HG03460 (cell line): ENCODE measurements around the gene HMGN1.

Experiments used
- ATAC-seq: cut with Tn5 transposase; IDR thresholded peaks from one replicate; pipeline ENCODE4 v1.9.1; 2021; ENCODE audit not compliant: unreplicated experiment

HMGN1 gene

DNA sequence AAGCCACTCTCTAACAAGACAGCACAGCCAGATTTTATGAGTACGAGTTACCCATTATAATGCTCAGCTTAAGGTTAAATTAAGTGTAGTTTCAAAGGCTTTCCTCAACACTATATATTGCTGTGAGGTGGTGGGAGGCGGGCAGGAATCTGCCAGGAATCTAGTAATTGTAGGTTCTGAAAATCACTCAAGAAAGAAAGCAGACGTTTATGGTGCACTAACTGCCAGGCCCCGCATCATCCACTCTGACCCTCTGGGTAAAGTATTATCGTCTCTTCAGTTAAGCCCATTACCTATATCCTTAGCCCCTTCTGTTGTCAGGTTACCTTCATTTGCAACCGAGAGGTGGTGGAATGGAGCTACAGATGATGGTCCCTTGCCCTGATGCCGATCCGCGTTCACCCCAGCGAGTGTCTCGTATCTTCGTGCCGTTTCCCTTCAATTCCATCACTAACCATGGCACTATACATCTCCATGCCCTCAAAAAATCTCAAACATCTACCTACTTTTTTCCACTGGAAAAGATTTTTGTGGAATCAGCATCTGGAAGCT, 12.4 kb downstream of the HMGN1 start:
- no peak for ATAC-seq

DNA sequence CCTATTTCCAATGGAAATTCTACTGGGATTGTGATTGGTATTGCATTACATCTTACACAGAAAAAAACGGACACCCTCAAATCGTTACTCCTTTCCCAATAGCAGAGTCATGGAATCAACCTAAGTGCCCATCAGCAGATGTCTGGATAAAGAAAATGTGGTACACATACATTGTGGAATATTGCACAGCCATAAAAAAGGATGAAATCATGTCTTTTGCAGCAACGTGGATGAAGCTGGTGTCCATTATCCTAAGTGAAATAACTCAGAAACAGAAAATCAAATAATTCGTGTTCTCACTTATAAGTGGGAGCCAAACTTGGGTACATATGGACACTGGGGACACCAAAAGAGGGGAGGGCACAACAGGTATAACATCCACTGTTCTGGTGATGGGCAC, 14.3 kb downstream of the HMGN1 start:
- no peak for ATAC-seq

DNA sequence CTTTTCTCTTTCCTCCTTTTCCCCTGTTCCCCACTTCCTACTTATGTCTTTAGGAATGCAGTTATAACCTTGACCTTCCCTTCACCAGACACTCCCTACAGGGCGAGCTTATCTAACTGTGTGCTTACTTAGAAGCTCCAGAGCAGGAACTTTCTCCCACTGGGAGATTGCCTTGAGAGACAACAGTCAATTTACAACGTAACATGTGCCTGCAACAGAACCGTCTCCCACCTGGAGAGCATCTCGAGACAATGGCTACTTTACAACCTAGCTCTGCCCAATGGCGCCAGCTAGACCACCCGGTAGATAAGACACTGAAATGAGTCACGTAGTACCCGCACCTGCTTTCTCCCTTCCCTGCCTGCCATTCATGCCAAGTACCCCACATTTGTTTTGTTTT, 16.7 kb downstream of the HMGN1 start:
- ATAC-seq: no peak

DNA sequence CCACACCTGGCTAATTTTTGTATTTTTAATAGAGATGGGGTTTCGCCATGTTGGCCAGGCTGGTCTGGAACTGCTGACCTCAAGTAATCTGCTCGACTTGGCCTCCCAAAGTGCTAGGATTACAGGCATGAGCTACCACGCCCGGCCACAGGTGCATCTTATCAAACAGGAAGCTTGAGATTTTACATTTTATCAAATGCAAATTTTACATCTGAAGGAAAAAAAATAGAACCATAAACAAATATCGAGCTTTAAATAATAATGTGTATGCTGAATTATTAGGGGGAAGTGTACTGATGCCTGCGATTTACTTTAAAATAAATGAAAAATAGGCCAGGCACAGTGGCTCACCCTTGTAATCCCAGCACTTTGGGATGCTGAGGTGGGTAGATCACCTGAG, 18.9 kb downstream of the HMGN1 start:
- ATAC-seq: no peak

DNA sequence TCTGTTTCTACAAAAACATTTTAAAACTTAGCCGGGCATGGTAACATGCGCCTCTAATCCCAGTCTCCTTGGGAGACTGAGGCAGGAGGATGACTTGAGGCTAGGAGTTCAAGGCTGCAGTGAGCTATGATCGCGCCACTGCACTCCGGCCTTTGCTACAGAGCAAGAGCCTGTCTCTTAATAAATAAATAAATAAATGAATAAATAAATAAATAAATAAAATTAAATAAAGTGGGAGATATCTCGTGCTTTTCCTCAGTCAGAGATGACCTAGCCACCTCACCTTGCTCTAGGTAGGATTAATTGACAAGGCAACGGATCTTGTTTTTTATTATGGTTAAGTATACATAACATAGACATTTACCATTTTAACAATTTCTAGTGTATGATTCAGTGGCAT, 21.2 kb downstream of the HMGN1 start:
- no peak for ATAC-seq

DNA sequence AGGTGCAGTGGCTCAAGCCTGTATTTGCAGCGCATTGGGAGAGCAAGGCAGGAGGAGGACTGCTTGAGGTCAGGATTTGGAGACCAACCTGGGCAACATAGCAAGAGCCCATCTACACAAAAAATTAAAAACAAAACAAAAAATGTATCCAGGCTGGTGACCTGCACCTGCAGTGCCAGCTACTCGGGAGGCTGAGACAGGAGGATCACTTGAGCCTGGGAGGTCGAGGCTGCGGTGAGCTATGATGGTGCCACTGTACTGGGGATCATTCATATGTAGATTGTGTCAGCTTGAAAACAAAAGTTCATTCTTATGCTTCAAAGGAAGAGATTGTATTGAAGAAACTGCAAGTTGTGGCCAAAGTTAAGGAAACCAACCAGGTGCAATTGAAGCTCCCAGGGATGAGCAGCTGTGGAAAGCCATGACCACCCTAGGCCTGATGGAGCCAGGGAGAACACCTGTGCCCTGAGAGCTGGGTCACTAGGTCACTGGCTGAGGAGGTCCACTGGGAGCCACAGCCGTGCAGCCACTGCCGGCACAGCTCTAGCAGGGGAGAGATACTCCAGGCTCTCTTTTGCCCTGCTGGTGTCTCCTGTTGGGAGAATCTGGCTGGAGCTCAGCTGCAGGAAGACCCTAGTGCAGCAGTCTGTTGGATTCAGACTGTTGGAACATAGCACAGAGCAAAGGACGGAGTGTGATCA, 22.1 kb downstream of the HMGN1 start:
- no peak for ATAC-seq

DNA sequence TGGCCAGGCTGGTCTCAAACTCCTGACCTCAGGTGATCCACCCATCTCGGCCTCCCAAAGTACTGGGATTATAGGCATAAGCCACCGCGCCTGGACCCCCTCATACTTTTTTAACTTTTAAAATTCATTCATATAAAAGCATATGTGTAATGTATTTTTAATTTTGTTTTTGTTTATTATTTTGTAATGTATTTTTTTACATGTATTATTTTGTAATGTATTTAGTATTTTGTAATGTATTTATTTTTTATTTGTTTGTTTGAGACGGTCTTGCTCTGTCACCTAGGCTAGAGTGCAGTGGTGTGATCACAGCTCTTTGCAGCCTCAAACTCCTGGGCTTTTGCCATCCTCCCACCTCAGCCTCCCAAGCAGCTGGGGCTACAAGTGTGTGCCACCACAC, 23.4 kb downstream of the HMGN1 start:
- ATAC-seq: no peak

DNA sequence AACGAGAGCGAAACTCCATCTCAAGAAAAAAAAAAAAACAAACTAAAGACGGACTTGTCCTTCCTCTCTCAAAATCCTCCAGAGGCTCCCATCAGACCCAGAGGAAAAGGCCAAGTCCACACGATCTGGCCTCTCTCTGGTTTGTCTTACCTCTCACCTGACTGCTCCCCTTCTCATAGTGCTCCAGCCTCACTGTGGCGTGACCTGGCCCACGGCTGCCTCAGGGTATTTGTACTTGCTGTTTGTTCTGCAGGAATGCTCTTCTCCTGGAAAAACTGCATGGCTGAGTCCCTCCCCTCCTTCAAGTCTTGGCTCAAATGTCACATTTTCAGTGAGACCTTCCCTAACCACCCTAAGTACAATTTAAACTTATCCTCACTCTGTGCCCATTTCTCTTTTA, 27.5 kb downstream of the HMGN1 start:
- no peak for ATAC-seq

DNA sequence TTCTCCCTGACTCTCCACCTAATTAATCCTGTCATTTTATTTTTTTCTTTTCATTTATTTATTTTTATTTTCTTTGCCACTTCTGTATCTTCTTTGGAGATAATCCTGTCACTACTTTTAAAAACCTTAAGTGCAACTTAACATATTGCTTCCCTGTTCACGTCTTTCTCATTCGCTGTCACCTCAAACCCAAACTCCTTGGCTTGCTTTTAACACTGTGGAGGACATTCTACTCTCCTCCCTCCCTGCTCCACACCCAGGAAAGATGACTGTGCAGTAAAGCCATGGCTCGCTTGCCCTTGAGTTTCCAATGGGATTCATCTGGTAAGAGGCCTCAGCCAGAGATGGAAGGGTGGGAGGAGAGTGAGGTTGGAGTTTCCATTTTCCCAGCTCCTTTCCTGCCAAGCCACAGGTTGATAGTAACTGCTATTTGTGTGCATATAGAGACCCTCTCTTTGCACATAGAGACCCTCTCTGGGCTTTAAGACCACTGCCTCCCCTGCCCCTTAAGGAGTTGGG, 29.0 kb downstream of the HMGN1 start:
- ATAC-seq: no peak

DNA sequence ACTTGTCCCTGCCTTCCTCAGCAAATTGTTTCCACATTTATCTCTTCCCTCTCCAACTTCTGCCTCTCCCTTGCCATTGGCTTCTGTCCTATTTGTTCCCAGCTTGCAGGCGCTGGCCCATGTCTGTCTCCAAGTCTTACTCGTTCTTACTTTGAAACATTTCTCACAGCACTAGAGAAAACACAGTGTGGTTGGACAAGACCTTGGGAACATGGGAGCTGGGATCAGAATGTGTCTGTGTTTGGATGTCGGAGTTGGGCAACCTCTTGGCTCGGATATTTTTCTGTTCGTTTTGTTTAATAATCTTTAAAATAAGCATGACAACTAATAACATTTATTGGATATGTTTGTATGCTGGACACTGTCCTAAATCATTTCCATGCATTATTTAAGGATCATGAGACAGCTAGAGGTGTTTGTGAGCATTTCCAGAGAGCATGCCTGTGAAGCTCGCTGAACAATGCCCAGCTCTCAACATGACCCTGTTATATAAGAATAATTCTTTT, 29.6 kb downstream of the HMGN1 start:
- ATAC-seq: no peak

DNA sequence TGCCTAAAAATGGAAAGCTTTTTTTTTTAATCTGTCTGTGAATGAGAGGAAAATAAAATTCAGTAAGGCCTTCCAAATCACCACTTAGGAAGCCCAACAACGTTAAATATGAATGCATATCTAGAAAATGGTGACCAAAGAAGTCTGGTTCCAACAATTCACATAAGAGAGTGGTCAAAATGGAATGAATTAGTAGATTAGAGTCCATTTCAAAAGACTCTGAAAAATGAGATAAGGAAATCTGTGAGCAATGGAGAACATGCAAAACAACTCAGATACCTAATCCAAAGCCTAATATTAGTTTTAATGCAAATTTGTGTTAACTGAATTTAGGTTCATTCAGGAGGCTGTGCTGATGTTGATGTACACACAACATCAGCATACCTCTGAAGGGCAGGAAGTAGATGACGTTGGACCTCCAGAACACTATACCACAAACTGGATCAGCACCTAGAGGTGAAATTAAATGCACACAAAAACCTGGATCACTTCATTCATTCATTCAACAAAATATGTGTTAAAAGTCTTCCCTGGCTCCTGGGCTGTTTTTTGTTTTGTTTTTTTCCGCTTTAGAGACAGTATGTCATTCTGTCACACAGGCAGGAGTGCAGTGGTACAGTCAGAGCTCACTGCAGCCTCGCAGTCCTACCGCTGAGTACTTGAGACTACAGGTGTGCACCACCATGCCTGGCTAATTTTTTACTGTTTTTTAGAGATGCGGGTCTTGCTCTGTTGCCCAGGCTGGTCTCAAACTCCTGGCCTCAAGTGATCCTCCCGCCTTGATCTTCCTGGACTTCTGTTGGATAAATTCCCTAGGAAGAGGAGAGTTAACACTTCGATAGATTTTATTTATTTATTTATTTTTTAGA, 30.6 kb downstream of the HMGN1 start:
- no peak for ATAC-seq

DNA sequence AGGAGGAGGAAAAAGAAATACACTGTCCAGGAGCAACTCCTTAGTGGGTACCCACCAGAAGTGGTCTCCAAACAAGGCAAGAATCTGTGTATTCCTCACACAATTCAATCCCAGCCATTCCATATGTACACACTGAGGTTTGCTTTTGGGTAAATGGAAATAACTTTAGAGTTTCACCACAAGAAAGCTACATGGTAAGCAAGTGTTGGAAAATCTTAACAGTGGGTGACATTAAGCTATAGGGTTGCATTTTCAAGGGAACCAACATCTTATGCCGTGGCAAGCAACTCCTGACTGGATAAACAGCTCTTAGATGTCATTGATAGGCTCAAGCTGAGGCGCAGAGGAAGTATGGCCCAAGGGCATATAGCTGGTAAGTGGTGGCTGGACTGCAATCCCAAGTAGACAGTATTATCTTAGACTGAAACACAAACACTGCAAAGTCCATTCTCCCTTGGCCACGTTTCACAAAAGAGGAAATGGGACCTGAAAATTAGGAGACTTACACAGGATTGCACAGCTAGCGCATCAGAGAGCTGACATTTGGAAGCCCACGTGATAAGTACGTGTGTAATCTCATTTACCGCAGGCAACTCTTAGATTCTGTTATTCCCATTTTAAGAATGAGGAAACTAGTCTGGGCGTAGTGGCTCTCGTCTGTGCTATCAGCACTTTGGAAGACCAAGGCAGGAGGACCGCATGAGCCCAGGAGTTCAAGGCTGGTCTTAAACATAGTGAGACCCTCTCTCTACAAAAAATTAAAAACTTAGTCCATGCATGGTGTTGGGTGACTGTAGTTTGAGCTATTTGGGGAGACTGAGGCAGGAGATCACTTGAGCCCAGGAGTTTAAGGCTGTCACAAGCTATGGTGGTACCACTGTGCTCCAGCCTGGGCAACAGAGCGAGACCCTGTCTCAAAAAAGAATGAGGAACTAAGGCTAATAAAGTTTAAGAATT, 31.5 kb downstream of the HMGN1 start:
- no peak for ATAC-seq

DNA sequence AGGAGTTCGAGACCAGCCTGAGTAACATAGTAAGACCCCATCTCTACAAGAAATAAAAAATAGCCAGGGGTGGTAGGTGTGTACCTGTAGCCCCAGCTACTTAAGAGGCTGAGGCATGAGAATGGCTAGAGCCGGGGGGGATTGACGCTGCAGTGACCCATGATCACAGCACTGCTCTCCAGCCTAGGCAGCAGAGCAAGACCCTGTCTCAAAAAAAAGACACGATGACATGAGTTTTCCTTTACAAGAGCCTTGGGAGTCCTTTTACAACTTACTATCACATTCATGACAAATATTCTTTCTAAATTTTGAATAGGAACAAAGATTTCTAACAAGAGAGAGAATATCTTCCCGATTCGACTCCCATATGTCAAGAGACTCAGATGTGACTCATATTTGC, 32.2 kb downstream of the HMGN1 start:
- no peak for ATAC-seq

DNA sequence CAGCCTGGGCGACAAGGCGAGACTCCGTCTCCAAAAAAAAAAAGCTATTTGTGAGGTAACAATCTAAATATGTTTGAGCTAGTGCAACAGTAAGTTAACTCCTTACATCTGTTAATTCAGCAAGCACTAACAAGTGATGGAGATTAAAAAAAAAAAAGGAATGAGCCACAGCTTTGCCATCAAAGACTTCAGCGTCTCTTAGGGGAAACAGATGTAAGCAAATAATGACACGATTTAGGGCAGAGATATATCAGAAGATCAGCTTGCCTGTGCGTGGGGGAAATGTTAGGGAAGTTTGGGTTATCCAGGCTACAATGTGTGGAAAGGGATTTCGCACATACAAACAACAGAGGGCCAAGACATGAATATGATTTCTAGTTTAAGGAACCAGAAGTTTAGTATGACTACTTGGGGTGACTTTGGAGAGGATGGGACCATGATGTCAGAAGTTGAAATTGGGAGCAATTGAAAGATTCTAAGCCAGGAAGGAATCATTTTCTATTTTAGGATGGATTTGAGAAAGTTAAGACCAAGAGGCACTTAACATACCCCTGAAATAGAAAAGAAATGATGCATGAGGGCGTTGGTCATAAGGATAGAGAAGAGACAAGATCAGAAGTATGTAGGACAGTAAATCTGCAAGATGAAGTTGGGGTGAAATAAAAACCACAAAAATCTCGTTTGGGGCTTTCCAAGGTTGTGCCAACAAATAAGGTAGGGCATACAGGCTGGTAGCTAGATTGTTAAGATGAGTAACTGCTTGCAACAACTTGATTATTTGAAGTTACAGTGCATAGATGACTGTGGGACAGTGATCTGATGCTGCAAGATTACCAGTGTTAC, 33.1 kb downstream of the HMGN1 start:
- no peak for ATAC-seq

DNA sequence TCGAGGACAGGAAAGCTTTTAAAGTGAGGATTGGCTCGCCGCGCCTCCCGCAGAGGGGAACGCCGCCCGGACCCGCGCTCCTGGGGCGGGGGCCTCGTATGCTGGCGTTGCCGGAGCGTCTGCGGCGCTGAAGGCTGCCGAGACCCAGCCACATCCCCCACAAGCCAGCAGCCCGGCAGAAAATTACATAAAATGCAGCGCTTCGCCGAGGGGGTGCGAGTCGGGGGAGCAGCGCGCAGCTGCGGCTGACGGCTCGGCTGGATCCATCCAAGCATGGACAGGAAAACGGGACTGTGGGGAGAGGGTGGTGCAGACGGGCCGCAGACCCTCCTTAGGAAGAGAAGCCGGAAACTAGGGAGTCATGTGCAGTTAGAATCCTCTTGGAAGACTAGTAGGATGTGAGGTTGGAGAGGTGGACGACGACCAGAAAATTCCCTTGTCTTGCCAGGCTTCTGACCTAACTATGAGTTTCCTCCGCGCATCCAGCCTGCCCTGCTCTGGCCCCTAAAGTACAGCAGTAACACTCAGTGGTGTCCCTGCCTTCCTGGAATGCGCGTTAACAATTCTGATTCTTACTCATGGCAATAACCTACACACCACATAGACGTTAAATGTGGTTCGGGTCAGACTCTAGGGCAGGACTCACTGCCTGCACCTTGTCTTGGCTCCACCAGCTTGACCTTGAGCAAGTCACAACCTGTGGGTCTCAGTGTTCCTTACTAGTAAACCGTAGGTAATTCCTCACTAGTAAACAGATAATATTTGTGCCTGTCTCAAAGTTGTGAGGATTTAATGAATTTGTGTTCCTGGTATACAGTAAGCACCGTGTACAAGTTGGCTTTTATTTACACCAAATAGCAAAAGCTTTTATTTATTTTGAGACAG, 34.5 kb downstream of the HMGN1 start:
- ATAC-seq: peak; percentile 3

DNA sequence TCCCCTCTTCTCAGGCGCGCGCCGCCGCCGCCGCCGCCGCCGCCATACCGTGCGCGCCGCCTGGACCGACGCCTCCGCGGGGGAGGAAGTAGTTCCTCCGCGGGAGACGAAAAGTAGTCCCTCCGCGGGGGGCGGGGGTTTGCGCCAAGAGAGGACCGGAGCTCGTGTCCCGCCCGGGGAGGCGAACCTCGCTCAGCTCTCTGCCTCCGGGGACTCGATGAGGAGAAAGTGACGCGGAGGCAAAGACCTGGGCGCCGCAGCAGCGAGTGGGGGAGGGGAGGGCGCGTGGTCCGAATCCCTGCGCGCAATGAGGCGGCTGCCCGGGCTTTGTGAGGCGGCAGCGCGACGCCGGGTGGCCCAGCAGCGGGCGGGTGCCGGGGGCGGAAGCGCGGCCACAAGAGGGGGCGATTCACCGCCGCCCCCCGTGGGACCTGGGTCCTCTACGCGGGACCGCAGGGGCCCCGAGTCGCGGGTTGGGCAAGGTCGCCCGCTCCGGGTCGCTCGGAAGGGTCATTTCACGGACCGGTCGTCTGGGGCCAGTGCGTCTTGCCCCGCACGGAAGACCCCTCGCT, 35.2 kb downstream of the HMGN1 start, which contains the start of gene BRWD1:
BRWD1 (minus strand) TSS at position 62 of the 572 bp plus-strand sequence. CDS start 141 bp downstream, outside the sequence.
- ATAC-seq: peak; percentile 46

DNA sequence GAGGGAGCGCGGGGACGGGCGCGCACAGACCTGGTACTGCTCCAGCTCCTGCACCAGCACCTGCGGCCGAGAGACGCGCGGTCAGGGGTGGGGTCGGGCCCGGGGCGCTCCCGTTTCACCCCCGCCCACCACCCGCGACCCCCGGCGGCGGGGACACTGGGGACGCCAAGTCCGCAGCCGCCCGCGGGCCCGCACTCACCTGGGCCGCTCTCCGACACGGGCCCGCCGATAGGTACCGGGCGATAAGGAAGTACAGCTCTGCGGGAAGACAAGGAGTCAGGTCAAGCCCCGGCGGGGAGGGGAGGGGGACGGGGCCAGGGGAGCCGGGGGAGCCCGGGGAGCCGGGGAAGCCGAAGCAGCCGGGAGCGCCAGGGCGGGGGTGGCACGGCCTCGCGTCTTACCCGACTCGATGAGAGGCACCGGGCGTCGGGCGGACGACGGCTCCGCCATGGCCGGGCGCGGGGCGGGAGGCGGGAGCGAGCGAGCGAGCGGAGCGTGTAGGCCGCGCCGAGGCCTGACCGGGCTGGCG, 35.8 kb downstream of the HMGN1 start:
- ATAC-seq: peak; percentile 5
